Tibial artery (tissue), 4 donors: ENCODE results near the gene FHOD3.

Source experiments
- DNase-seq, 2 donors: peaks; one replicate each; pipeline ENCODE4 v3.0.0-alpha.2; 2019
- H3K27ac ChIP-seq, 2 donors: fragments of 200-600 bp; sonication (generic) in 1 of 2; 1 replicate in 1 of 2; 2 replicates in 1 of 2; pipeline ENCODE4 v1.5.1; 2018 to 2019; ENCODE audit warnings: mild to moderate bottlenecking in 1 of 2
- H3K27me3 ChIP-seq, 2 donors: fragments of 200-600 bp; sonication (generic) in 1 of 2; one replicate each; pipeline versions ENCODE4 v1.5.1 to v1.6.0; 2016 to 2019
- H3K36me3 ChIP-seq, 3 donors: fragments of 200-600 bp; sonication (generic) in 2 of 3; one replicate each; pipeline ENCODE4 v1.5.1; 2016 to 2019; ENCODE audit warnings: mild to moderate bottlenecking in 2 of 3
- H3K4me1 ChIP-seq, 4 donors: fragments of 200-600 bp; sonication (generic) in 2 of 4; 1 replicate in 3 of 4; 2 replicates in 1 of 4; pipeline ENCODE4 v1.5.1; 2016 to 2019
- H3K4me3 ChIP-seq, 2 donors: fragments of 200-600 bp; sonication (generic) in 1 of 2; 1 replicate in 1 of 2; 2 replicates in 1 of 2; pipeline ENCODE4 v1.5.1; 2018 to 2019; ENCODE audit warnings: mild to moderate bottlenecking in 2 of 2
- H3K9me3 ChIP-seq, 3 donors: fragments of 200-600 bp; sonication (generic) in 1 of 3; one replicate each; pipeline ENCODE4 v1.5.1; 2016 to 2019
- intact Hi-C: fragments of 100-400 bp; cut with DNase I; formaldehyde crosslinking; loops from one replicate; pipeline ENCODE4 v1.15.0; 2023; ENCODE audit warnings: low total_unique reads
- TF ChIP-seq, protein P1 (sequence below), 2 experiments: fragments of 200-600 bp in 1 of 2; fragments of 450-650 bp in 1 of 2; IDR thresholded peaks; one replicate each; pipeline ENCODE4 v1.5.1; 2017 to 2019; ENCODE audit warnings: antibody characterized with exemption in 2 of 2, mild to moderate bottlenecking in 1 of 2, moderate library complexity in 1 of 2

FHOD3 gene

DNA sequence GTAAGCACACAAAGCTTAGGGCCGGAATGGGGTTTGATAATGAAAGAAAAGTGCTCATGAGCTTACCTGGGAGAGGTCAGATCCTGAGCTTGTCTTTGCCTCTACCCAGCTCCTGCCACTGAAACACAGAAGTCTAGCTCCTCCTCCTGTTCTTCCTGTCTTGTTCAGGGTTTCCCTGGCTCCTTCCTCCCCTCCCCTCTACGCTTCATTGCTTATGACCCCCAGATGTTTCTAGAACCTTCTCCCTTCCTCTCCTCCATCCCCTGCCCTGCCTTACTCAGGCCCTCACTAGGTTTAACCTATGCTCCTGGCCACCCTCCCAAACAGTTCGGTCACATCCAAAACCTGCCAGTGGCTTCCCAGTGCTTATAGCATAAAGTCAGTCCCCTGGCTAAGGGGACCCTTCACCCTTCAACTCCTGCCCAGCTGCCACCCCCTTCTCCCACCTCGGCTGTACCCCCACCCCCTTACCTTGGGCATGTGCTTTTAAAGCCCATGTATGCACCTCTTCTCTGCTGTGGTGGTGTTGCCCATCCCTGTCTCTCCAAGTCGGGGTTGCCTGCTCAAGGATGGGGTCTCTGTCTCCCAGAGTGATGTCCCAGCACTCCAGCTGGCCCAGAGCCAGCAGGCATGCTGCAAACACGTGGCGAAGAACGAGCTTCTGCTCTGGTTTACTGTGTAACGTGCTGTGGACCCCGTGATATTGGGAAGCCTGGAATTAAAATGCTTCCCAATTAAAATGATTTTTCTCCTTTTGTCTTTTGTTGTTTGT is 297.7 kb downstream of the FHOD3 start:
- TF ChIP-seq, protein P1, sequence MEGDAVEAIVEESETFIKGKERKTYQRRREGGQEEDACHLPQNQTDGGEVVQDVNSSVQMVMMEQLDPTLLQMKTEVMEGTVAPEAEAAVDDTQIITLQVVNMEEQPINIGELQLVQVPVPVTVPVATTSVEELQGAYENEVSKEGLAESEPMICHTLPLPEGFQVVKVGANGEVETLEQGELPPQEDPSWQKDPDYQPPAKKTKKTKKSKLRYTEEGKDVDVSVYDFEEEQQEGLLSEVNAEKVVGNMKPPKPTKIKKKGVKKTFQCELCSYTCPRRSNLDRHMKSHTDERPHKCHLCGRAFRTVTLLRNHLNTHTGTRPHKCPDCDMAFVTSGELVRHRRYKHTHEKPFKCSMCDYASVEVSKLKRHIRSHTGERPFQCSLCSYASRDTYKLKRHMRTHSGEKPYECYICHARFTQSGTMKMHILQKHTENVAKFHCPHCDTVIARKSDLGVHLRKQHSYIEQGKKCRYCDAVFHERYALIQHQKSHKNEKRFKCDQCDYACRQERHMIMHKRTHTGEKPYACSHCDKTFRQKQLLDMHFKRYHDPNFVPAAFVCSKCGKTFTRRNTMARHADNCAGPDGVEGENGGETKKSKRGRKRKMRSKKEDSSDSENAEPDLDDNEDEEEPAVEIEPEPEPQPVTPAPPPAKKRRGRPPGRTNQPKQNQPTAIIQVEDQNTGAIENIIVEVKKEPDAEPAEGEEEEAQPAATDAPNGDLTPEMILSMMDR (IDR thresholded peaks at IDR 0.05), result no peak
- intact Hi-C loops, result no loop called here
- H3K9me3 ChIP-seq, result no peaks in the 10 kb centered on the region

DNA sequence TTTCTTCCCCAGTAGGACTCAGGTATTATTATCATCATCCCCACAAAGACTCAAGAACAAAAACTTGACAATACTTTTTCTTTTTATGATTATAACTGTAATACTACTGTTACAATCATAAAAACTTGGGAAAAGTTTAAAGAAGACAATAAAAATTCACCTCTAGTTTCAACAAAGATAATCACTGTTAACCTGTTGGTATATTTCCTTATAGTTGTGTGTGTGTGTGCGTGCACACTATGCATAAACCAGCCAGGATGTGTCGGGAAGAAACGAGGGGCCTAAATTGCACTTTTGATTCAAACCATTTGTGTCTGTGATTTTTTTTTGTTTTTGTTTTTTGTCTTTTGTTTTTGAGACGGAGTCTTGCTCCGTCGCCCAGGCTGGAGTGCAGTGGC is 298.3 kb downstream of the FHOD3 start:
- H3K36me3 ChIP-seq, result no peaks in the 10 kb centered on the region
- peaks cover 0 to 12% (median 6%) of the 10 kb centered on the region in 4 donors for H3K4me1 ChIP-seq
- intact Hi-C loops, result no loop called here
- H3K27ac ChIP-seq, result no peak overlapping the region
- H3K27me3 ChIP-seq, result no peaks in the 10 kb centered on the region
- no peak overlapping the region for H3K4me3 ChIP-seq
- TF ChIP-seq, protein P1 (IDR thresholded peaks at IDR 0.05), result no peak
- no peaks in the 10 kb centered on the region for H3K9me3 ChIP-seq
- DNase-seq, result no peak

More for the DNA sequence above, 297.7 kb downstream of the FHOD3 start:
- Histone ChIP-seq H3K4me3 (no peak overlapping the region), H3K36me3 (no peaks in the 10 kb centered on the region), H3K27ac (no peak overlapping the region), H3K27me3 (no peaks in the 10 kb centered on the region), H3K4me1 (peaks cover 0 to 11% (median 4%) of the 10 kb centered on the region in 4 donors)
- DNase-seq, result no peak

DNA sequence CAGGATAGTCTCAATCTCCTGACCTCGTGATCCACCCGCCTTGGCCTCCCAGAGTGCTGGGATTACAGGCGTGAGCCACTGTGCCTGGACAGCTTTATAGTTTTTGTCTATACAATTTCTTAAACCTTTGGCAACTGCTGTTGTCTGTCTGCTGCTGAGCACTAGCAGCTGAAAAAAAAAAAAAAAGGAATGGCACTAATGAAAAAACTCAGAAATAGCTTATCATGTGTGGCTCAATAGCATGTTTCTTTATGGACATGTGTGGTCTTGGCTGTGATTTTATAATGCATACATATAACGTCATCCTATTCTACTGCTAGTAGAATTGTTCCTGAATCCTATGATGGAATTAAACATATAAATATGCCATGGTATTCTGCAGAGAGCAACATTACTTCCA is 300.1 kb downstream of the FHOD3 start:
- TF ChIP-seq, protein P1 (IDR thresholded peaks at IDR 0.05), result no peak
- peaks cover 0 to 5% (median under 1%) of the 10 kb centered on the region in 3 donors for H3K36me3 ChIP-seq
- intact Hi-C loops, result no loop called here
- peaks cover 0 to 13% (median 4%) of the 10 kb centered on the region in 4 donors for H3K4me1 ChIP-seq
- H3K27ac ChIP-seq, result no peak overlapping the region
- H3K9me3 ChIP-seq, result no peaks in the 10 kb centered on the region
- H3K4me3 ChIP-seq, result no peak overlapping the region
- no peak for DNase-seq
- H3K27me3 ChIP-seq, result no peaks in the 10 kb centered on the region

DNA sequence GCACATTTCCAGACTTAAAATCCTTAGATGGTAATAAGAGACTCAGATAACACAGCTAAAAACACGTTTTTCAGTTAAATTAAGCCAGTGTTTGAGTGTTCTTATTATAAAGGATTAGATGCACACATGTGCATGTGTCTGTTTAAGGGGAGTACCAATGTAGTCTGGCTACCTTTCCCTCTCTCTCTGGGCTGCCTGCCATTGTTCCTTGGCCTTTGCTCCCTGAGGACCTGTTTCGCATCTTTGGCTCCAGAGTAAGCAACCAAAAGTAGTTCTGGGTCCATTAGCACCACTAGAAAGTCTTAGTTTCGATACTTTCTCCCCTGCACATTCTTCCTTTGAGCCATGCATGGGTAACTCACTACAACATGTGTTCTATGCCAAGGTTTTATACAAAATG is 303.0 kb downstream of the FHOD3 start:
- TF ChIP-seq, protein P1 (IDR thresholded peaks at IDR 0.05), result no peak
- intact Hi-C loops, result no loop called here
- peaks cover 0 to 11% (median 11%) of the 10 kb centered on the region in 3 donors for H3K36me3 ChIP-seq
- H3K4me1 ChIP-seq, result peaks cover 0 to 6% (median 0%) of the 10 kb centered on the region in 4 donors
- no peak overlapping the region for H3K4me3 ChIP-seq
- DNase-seq, result no peak
- peak overlapping the region; percentile 0 to 5 for H3K27ac ChIP-seq
- no peaks in the 10 kb centered on the region for H3K9me3 ChIP-seq
- H3K27me3 ChIP-seq, result no peaks in the 10 kb centered on the region

DNA sequence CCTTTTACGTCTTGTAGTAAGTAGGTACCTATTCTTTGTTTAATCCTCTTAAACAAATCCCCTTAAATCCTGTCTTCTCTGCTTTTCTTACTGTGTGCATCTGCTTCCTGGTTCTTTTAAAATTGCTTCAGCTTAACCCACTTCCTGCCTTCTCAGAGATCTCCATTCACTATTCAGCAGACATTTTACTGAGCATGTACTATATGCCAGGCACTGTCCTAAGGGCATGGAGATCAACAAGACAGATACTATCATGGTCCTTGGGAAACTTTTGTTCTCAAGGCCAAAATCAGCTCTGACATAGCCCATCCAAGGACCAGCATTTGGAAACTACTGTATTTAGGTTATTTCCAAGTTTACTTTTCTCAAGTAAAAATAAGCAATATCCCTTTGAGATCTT is 303.8 kb downstream of the FHOD3 start:
- no peak for DNase-seq
- Histone ChIP-seq H3K27me3 (no peaks in the 10 kb centered on the region), H3K36me3 (peaks cover 0 to 11% (median 11%) of the 10 kb centered on the region in 3 donors), H3K4me1 (peaks cover 0 to 6% (median 0%) of the 10 kb centered on the region in 4 donors), H3K4me3 (no peak overlapping the region), H3K9me3 (no peaks in the 10 kb centered on the region), H3K27ac (peak overlapping the region in 1 of 2 donors; percentile 5)
- intact Hi-C loops, result no loop called here
- TF ChIP-seq, protein P1 (IDR thresholded peaks at IDR 0.05), result no peak
